AG04450 (cell line): ENCODE results near the gene ADAM12. TPM values are rescaled to one million over a fixed set of nuclear protein-coding genes. Genes with fewer than 3 reads are reported as not detected.
"Not testable (repeated sequence)": the region's sequence is repeated elsewhere in the genome, so short reads cannot be mapped to it uniquely, and the experiment has no call there.

Source experiments
- CTCF ChIA-PET: fragments of 300-600, 350-600 bp; formaldehyde crosslinking; extraction: SDS; loops from one replicate; lab custom pipeline; 2022; ENCODE audit warnings: antibody characterized with exemption, inconsistent platforms; lab: Charles Lee
- POLR2A ChIA-PET: fragments of 350-600 bp; formaldehyde crosslinking; extraction: SDS; loops from one replicate; lab custom pipeline; 2021; ENCODE audit warnings: antibody characterized with exemption, inconsistent platforms; lab: Yijun Ruan, JAX
- DNase-seq: peaks from one replicate; pipeline ENCODE4 v3.0.0-alpha.2; 2011; ENCODE audit warnings: low read depth, low spot score
- H3K27ac ChIP-seq: one replicate; pipeline ENCODE4 v1.5.1; 2012; ENCODE audit warnings: low read depth, low read length, control low read depth
- H3K27me3 ChIP-seq: one replicate; pipeline ENCODE4 v1.6.0; 2012; ENCODE audit warnings: low read length; ENCODE audit not compliant: control insufficient read depth, insufficient read depth
- H3K4me3 ChIP-seq: 2 replicates; pipeline ENCODE4 v1.5.1; 2011; ENCODE audit warnings: mild to moderate bottlenecking, low read depth, low read length, control low read depth
- H3K9me3 ChIP-seq: 2 replicates; pipeline ENCODE4 v1.5.1; 2012; ENCODE audit warnings: low read length; ENCODE audit not compliant: control insufficient read depth, insufficient read depth
- CTCF ChIP-seq: IDR thresholded peaks from 2 replicates; pipeline ENCODE4 v1.5.1; 2011; ENCODE audit warnings: low read depth, low read length, control low read depth, inconsistent platforms
- polyA plus RNA-seq: library from polyadenylated mRNA; depleted of rRNA; stranded (reverse); fragments of >200 nt; gene quantifications from 2 replicates; pipeline ENCODE4 v1.2.3, GENCODE V29; 2011
- small RNA-seq: library from RNA; depleted of rRNA; stranded (forward); fragments of <200 nt; gene quantifications from one replicate; pipeline ENCODE3, GENCODE V24; 2012; ENCODE audit warnings: low read depth; ENCODE audit not compliant: insufficient read length

ADAM12 gene
- polyA plus RNA-seq, 1 experiment = 8.0 TPM

- Histone ChIP-seq H3K4me3 (no peak overlapping the region), H3K27ac (no peak overlapping the region), H3K9me3 (no peaks in the 10 kb centered on the region), H3K27me3 (no peaks in the 10 kb centered on the region)
- ChIA-PET CTCF (interaction anchor here (0.7 to 2.6 kb wide), 4 partner anchors 34 to 622 kb away, joined by 3 to 12 read pairs (median 6); no protein-coding TSS in a partner anchor), POLR2A (interaction anchor here (0.5 kb wide), 1 partner anchor 153 kb away, joined by 3 read pairs; no protein-coding TSS in a partner anchor)
- no peak for DNase-seq
- no peak for TF ChIP-seq CTCF
Observed at GRCh38 chr10:125976960-125977605, 411.2 kb downstream of the ADAM12 start.

DNA sequence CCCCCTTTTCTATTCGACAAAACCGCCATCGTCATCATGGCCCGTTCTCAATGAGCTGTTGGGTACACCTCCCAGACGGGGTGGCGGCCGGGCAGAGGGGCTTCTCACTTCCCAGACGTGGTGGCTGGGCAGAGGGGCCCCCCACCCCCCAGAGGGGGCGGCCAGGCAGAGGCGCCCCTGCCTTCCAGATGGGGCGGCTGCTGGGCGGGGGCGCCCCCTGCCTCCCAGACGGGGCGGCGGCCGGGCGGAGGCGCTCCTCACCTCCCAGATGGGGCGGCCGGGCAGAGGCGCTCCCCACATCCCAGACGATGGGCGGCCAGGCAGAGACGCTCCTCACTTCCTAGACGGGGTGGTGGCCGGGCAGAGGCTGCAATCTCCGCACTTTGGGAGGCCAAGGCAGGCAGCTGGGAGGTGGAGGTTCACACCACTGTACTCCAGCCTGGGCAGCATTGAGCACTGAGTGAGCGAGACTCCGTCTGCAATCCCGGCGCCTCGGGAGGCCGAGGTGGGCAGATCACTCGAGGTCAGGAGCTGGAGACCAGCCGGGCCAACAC is 418.1 kb downstream of the ADAM12 start:
- POLR2A ChIA-PET, H3K27ac ChIP-seq, H3K9me3 ChIP-seq, CTCF ChIA-PET, H3K4me3 ChIP-seq, DNase-seq: not testable (repeated sequence)
- H3K27me3 ChIP-seq = peaks cover 12% of the 10 kb centered on the region

DNA sequence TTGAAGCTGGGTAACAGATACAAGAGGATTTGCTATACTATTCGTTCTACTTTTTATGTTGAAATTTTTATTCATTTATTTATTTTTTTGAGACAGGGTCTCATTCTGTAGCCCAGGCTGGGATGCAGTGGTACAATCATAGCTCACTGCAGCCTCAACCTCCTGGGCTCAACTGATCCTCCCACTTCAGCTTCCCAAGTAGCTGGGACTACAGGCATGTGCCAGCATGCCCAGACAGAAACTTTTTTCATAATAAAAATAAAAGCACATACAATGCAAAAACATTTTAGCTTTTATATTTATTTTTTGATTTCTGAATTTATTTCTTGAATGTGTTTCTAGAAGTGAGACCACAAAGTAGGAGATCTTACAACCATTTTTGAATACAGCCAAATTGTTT is 420.7 kb downstream of the ADAM12 start:
- ChIA-PET POLR2A (no interaction called here), CTCF (interaction anchor here (0.7 to 1.1 kb wide), 2 partner anchors 33 to 99 kb away, joined by 3 to 4 read pairs; no protein-coding TSS in a partner anchor)
- Histone ChIP-seq H3K27me3 (peaks cover 12% of the 10 kb centered on the region), H3K27ac (no peak overlapping the region), H3K9me3 (peaks cover 5% of the 10 kb centered on the region; the same call in 1 of the 2 replicates), H3K4me3 (no peak overlapping the region)
- no peak for DNase-seq
- no peak for TF ChIP-seq CTCF

DNA sequence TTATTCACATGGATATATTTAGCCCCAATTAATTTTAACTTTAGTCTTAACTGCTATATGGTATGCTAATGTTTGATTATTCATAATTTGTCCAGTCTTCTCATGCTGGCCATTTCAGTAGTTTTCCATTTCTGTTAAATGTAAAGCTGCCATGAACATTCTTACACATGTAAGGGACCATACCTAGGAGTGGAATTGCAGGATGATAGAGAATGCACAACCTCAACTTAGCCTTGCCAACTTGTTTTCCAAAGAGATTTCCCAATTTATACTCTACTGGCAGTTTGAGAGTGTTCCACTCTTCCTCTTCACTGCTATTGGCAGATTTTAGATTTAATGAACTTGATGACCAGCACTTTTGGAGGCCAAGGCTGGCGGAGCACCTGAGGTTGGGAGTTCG is 423.7 kb downstream of the ADAM12 start:
- TF ChIP-seq CTCF = no peak
- CTCF ChIA-PET = interaction anchor here (0.7 kb wide), 1 partner anchor 11 kb away, joined by 9 read pairs; no protein-coding TSS in a partner anchor

More for the DNA sequence above, 423.7 kb downstream of the ADAM12 start:
- Histone ChIP-seq H3K9me3 (no peaks in the 10 kb centered on the region), H3K27me3 (peaks cover 12% of the 10 kb centered on the region), H3K4me3 (no peak overlapping the region), H3K27ac (no peak overlapping the region)
- POLR2A ChIA-PET = no interaction called here
- DNase-seq = no peak

Small RNA genes lying within 50 kb of the gene (small RNA-seq; reads per million reads assigned to genes)
- gene RNA5SP328 = not detected
